GM21447 (cell line): ENCODE measurements around the gene HSPBAP1.
A peak's percentile ranks its signal among the peaks of the same experiment; 100 is the strongest.
"Not testable (repeated sequence)": the region's sequence is repeated elsewhere in the genome, so short reads cannot be mapped to it uniquely, and the experiment has no call there.

Experiments used
- ATAC-seq: cut with Tn5 transposase; IDR thresholded peaks from one replicate; pipeline ENCODE4 v1.9.1; 2021; ENCODE audit not compliant: unreplicated experiment

Gene HSPBAP1

DNA sequence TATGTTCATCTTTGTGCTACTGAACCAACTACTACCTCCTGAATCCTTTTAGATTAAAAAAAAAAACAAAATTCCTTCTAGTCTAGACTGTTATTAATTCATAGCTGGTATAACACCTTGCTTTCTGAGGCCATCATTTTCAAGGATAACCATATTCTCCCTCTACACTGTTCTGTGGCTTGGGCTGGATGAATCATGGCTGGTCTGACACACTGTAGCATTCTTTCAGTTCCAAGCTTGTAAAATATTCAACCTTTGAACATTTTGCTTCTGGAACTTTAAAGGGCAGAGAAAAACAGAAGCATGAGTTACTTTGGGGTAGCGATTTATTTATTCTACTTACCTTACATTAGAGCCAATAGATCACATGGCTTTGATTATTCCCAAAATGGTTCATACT lies 7.6 kb downstream of the HSPBAP1 start:
- ATAC-seq, result no peak

DNA sequence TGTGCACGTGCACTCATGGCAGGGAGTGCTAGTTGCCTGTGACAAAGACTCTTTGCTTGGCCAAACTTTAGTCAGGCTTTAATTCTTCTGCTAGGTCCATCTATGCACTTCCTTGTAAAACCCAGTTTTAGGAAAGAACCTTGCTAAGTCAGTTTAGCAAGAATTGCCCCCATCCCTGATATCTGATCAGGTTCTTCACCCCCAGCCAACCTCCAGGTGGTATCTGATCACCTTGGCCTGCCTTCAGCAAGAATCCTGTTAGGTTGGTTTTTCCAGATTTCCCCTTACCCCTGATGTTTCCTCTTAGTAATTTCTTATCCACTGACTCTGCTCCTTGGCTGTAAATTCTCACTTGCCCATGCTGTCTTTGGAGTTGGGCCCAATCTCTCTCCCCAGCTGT lies 8.4 kb downstream of the HSPBAP1 start:
- ATAC-seq, result no peak

GRCh38 chr3:122784436-122784835 lies 9.2 kb downstream of the HSPBAP1 start:
- ATAC-seq, result no peak

- no peak for ATAC-seq
Observed at GRCh38 chr3:122782804-122783203, 10.8 kb downstream of the HSPBAP1 start.

- ATAC-seq, result no peak
Observed at GRCh38 chr3:122777563-122777962, 16.1 kb downstream of the HSPBAP1 start.

DNA sequence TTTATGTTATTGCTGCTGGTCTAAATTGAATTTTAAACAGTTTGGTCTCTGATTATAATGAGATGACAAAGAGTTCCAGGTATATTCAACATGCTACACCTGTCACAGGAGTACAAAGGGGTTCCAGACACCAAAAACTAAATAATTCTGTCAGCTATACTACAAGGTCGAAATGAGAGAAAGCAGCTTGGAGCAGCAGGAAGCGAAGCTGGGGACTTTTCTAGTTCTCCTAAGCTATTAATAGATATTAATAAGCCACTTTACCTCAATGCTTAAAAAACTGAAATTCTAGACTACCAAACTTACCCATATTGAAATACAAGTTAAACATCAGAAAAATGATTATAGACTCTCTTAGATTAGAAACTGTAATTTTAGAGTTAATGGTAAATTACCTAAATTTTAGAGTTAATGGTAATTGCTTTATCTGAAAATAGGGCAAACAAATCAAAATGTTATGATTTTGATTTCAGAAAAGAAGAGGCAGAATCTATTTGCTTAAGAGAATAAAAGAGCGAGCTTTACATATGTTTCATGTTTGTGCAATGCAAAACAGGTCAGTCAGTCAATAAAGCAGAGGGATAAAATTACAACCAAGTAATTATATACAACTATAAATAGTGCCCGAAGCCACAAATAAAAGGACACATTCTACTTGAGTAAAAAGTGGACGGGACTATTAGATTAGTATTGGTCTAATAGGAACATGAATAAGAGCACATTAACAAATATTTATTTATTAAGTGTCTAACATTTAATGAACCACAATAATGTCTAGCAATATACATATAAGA lies 16.8 kb downstream of the HSPBAP1 start:
- no peak for ATAC-seq

DNA sequence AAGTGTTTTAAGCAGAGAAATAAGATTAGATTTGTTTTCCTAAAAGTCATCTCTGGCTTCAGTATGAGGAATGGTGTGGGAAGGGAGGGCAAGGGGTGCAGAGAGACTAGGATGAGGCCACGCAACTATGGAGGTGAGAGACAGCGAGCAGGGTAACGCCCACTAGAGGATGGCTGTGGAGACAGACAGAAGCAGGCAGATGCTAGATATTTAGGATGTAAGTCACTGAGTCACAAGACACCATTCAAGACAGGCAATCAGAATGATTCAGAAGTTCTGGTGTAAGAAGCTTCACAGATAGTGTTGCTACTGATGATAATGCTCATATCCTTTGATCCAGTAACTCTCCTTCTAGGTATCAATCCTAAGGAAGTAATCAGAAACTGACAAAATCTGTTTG lies 19.1 kb downstream of the HSPBAP1 start:
- ATAC-seq, result no peak

DNA sequence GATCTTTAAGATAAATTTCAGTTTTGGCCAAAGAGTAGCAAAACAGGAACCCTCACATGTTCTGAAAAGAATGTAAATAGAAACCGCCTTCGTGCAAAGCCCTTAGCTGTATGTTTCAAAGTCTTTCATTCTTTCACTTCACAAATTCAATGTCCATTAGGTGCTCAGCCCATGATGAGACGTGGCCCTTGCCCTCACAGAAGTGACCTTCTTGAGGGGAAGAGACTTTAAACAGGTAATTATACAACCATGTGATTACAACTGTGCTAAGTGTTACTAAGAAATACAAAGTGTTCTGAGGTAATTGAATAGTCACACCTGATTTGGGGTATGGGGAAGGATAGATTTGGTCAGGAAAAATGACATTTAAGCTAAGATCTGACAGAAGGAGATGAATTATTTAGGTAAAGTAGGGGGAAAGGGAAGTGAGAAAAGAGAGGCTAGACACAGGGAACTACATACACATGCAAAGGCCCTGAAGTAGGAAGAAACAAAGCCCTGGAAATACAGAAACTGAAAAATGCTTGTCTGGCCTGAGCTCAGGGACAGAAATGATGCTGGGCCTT lies 19.6 kb downstream of the HSPBAP1 start:
- ATAC-seq, result peak; percentile 83

DNA sequence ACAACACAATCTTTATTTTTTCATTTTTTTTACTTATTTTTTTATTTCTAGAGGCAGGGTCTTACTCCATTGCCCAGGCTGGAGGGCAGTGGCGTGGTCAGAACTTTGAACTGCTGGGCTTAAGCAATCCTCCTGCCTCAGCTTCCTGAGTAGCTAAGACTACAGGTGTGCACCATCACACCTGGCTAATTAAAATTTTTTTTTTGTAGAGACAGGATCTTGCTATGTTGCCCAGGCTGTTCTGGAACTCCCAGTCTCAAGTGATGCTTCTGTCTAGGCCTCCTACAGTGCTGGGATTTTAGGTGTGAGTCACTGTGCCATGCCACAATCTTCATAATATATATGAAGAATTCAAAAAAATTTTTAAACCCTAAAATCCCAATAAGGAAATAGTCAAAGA lies 20.8 kb downstream of the HSPBAP1 start:
- no peak for ATAC-seq

DNA sequence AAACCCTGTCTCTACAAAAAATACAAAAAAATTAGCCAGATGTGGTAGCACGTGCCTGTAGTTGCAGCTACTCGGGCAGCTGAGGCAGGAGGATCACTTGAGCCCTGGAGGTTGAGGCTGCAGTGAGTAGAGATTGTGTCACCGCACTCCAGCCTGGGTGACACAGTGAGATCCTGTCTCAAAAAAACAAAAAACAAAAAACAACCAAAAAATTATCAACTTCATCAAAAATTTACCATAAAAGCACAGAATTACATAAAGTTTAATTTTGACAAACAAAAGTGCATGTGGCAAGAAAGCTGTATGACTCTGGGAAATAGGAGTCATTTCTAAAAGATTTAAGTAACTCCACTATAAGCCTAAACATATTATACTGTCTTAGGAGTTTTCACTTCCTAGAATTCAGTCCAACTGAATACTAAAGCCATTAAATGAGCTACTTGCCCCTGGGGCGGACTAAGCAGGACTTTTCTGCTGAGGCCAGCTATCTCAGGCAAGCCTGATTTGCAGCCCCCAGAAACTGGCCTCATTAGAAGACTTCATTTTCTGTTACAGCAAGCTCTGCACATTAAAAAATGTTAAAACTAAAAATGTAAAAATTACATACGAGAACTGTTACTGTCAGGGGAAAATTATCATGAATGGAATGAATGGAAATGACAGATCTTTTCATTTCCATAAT lies 23.0 kb downstream of the HSPBAP1 start:
- no peak for ATAC-seq

- ATAC-seq, result no peak
Observed at GRCh38 chr3:122767540-122768372, 25.9 kb downstream of the HSPBAP1 start.

- ATAC-seq, result no peak
Observed at GRCh38 chr3:122766430-122766829, 27.2 kb downstream of the HSPBAP1 start.

GRCh38 chr3:122760453-122761271 lies 33.0 kb downstream of the HSPBAP1 start:
- no peak for ATAC-seq

- ATAC-seq, result no peak
Observed at GRCh38 chr3:122758877-122759560, 34.6 kb downstream of the HSPBAP1 start.

DNA sequence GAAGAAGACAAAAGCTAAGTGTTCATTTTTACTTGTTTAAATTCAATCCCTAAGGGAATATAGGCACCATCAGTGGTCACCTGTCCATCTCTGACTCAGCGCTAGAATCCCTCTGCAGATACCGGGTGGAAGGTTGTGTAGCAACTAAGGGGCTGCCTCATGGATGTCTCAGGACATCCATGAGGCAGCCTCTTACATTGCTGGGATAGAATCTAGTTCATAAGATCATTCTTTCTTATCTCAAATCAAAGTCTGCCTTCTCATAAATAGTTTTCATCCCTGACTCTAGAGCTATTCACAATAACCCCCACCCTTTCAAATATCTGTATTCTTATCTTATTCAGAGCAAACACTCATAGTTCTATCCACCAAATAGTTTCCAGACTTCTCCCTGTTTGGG lies 38.1 kb downstream of the HSPBAP1 start:
- no peak for ATAC-seq

- no peak for ATAC-seq
Observed at GRCh38 chr3:122754929-122755328, 38.7 kb downstream of the HSPBAP1 start.

DNA sequence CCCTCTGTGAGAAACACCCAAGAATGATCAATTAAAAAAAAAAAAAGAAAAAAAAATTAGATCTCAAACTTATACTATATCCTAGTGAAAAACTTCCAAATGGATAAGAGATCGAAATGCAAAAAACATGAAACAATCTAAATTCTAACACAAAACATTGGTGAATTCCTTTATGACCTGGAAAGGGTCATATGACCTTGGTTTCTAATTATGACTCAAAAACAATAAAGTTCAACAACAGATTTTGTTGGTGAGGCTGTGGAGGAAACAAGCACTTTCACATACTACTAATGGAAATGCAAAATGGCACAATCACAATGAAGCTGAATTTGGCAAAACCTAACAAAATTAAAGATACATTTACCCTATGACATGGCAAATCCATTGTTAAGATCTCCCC lies 45.3 kb downstream of the HSPBAP1 start:
- ATAC-seq, result no peak

DNA sequence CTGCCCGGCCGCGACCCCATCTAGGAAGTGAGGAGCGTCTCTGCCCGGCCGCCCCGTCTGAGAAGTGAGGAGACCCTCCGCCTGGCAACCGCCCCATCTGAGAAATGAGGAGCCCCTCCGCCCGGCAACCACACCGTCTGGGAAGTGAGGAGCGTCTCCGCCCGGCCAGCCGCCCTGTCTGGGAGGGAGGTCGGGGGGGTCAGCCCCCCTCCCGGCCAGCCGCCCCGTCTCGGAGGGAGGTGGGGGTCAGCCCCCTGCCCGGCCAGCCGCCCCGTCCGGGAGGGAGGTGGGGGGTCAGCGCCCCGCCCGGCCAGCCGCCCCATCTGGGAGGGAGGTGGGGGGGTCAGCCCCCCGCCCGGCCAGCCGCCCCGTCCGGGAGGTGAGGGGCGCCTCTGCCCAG lies 46.3 kb downstream of the HSPBAP1 start:
- ATAC-seq, result not testable (repeated sequence)

DNA sequence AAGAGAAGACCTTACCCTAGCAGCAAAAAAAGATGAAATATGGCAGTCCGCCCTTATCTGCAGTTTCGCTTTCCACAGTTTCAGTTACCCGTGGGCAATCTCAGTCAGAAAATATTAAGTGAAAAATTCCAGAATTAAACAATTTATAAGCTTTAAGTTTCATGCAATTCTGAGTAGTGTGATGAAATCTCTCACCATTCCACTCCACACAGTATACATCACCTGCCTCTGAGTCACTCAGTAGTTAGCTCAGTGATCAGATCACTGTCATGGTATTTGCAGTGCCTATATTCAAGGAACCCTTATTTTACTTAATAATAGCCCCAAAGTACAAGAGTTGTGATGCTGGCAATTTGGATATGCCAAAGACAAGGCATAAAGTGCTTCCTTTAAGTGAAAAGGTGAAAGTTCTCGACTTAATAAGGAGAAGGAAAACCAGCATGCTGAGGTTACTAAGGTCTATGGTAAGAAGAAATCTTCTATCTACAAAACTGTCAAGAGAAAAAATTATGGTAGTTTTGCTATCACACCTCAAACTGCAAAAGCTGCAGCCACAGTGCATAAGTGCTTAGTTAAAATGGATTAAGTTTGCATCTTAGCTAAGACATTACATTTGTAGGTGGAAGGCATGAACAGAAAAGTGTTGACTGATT lies 48.1 kb downstream of the HSPBAP1 start:
- ATAC-seq, result no peak
